IPS DF 6.9 (cell line): ENCODE measurements around the gene LTBP1.

Experiments used
- DNase-seq: peaks from one replicate; pipeline ENCODE4 v3.0.0-alpha.2; 2013; ENCODE audit warnings: low read depth, low spot score
- H3K27ac ChIP-seq: one replicate; pipeline ENCODE4 v1.5.1; 2013; ENCODE audit warnings: low read length, control low read depth
- H3K27me3 ChIP-seq: 2 replicates; pipeline ENCODE4 v1.6.1; 2013; ENCODE audit warnings: mild to moderate bottlenecking, low read length; ENCODE audit not compliant: control insufficient read depth, insufficient read depth
- H3K36me3 ChIP-seq: 2 replicates; pipeline ENCODE4 v1.6.1; 2013; ENCODE audit warnings: low read length; ENCODE audit not compliant: control insufficient read depth, insufficient read depth
- H3K4me1 ChIP-seq: 2 replicates; pipeline ENCODE4 v1.6.1; 2013; ENCODE audit warnings: low read length; ENCODE audit not compliant: control insufficient read depth, insufficient read depth
- H3K4me3 ChIP-seq: 2 replicates; pipeline ENCODE4 v1.5.1; 2013; ENCODE audit warnings: mild to moderate bottlenecking, low read length
- H3K9me3 ChIP-seq: 2 replicates; pipeline ENCODE4 v1.6.1; 2013; ENCODE audit warnings: low read length, inconsistent platforms; ENCODE audit not compliant: control insufficient read depth, insufficient read depth
- WGBS: extraction: QIAGEN DNeasy Blood & Tissue Kit; methylation state at CpG from one replicate; pipeline ENCODE4 v1.1.7; 2013; ENCODE audit warnings: mixed read lengths, missing lambda C conversion rate; ENCODE audit not compliant: insufficient read length, insufficient coverage; 5-methylcytosine and 5-hydroxymethylcytosine counted together

Gene LTBP1

GRCh38 chr2:33091541-33092123 lies 144.9 kb downstream of the LTBP1 start:
- H3K4me1 ChIP-seq = no peaks in the 10 kb centered on the region
- H3K27me3 ChIP-seq = no peaks in the 10 kb centered on the region
- no peak overlapping the region for H3K4me3 ChIP-seq
- no peak overlapping the region for H3K27ac ChIP-seq
- DNase-seq = no peak
- WGBS = no CpG with 5 or more reads among the region's 5 CpGs
- no peaks in the 10 kb centered on the region for H3K36me3 ChIP-seq
- no peaks in the 10 kb centered on the region for H3K9me3 ChIP-seq

GRCh38 chr2:33093283-33093993 lies 146.7 kb downstream of the LTBP1 start:
- Histone ChIP-seq H3K9me3 (no peaks in the 10 kb centered on the region), H3K27ac (no peak overlapping the region), H3K36me3 (no peaks in the 10 kb centered on the region), H3K4me3 (no peak overlapping the region), H3K27me3 (no peaks in the 10 kb centered on the region), H3K4me1 (no peaks in the 10 kb centered on the region)
- WGBS = no CpG with 5 or more reads among the region's 6 CpGs
- no peak for DNase-seq

GRCh38 chr2:33094303-33094702 lies 147.6 kb downstream of the LTBP1 start:
- no peak overlapping the region for H3K4me3 ChIP-seq
- no peaks in the 10 kb centered on the region for H3K9me3 ChIP-seq
- no peaks in the 10 kb centered on the region for H3K27me3 ChIP-seq
- H3K27ac ChIP-seq = no peak overlapping the region
- no CpG with 5 or more reads among the region's 1 CpG for WGBS
- H3K4me1 ChIP-seq = no peaks in the 10 kb centered on the region
- no peak for DNase-seq
- no peaks in the 10 kb centered on the region for H3K36me3 ChIP-seq

- Histone ChIP-seq H3K36me3 (no peaks in the 10 kb centered on the region), H3K4me3 (no peak overlapping the region), H3K4me1 (no peaks in the 10 kb centered on the region), H3K9me3 (no peaks in the 10 kb centered on the region), H3K27me3 (no peaks in the 10 kb centered on the region), H3K27ac (no peak overlapping the region)
- no peak for DNase-seq
- no CpG with 5 or more reads among the region's 4 CpGs for WGBS
These were observed 153.2 kb downstream of the LTBP1 start for GRCh38 chr2:33099989-33100388.

GRCh38 chr2:33100921-33101320 lies 154.2 kb downstream of the LTBP1 start:
- Histone ChIP-seq H3K4me3 (no peak overlapping the region), H3K4me1 (no peaks in the 10 kb centered on the region), H3K27ac (no peak overlapping the region), H3K9me3 (no peaks in the 10 kb centered on the region), H3K27me3 (no peaks in the 10 kb centered on the region), H3K36me3 (no peaks in the 10 kb centered on the region)
- no peak for DNase-seq

- no CpG with 5 or more reads among the region's 5 CpGs for WGBS
- Histone ChIP-seq H3K4me3 (no peak overlapping the region), H3K9me3 (no peaks in the 10 kb centered on the region), H3K4me1 (no peaks in the 10 kb centered on the region), H3K36me3 (no peaks in the 10 kb centered on the region), H3K27ac (no peak overlapping the region), H3K27me3 (no peaks in the 10 kb centered on the region)
- no peak for DNase-seq
These were observed 157.4 kb downstream of the LTBP1 start for GRCh38 chr2:33104052-33104623.

GRCh38 chr2:33104726-33105125 lies 158.0 kb downstream of the LTBP1 start:
- Histone ChIP-seq H3K4me1 (no peaks in the 10 kb centered on the region), H3K9me3 (no peaks in the 10 kb centered on the region), H3K36me3 (no peaks in the 10 kb centered on the region), H3K4me3 (no peak overlapping the region), H3K27me3 (no peaks in the 10 kb centered on the region), H3K27ac (no peak overlapping the region)
- WGBS = no CpG with 5 or more reads among the region's 4 CpGs
- DNase-seq = no peak

- no peak for DNase-seq
- no peak overlapping the region for H3K4me3 ChIP-seq
- no peaks in the 10 kb centered on the region for H3K4me1 ChIP-seq
- no peak overlapping the region for H3K27ac ChIP-seq
- no peaks in the 10 kb centered on the region for H3K27me3 ChIP-seq
- no peaks in the 10 kb centered on the region for H3K36me3 ChIP-seq
- no peaks in the 10 kb centered on the region for H3K9me3 ChIP-seq
These were observed 159.4 kb downstream of the LTBP1 start for GRCh38 chr2:33106115-33106514.

GRCh38 chr2:33107690-33108482 lies 161.1 kb downstream of the LTBP1 start:
- Histone ChIP-seq H3K27me3 (no peaks in the 10 kb centered on the region), H3K27ac (no peak overlapping the region), H3K9me3 (no peaks in the 10 kb centered on the region), H3K36me3 (no peaks in the 10 kb centered on the region), H3K4me1 (no peaks in the 10 kb centered on the region), H3K4me3 (no peak overlapping the region)
- DNase-seq = no peak
- no CpG with 5 or more reads among the region's 8 CpGs for WGBS

- no CpG with 5 or more reads among the region's 11 CpGs for WGBS
- H3K4me1 ChIP-seq = no peaks in the 10 kb centered on the region
- H3K27ac ChIP-seq = no peak overlapping the region
- no peaks in the 10 kb centered on the region for H3K9me3 ChIP-seq
- no peaks in the 10 kb centered on the region for H3K27me3 ChIP-seq
- no peaks in the 10 kb centered on the region for H3K36me3 ChIP-seq
- H3K4me3 ChIP-seq = no peak overlapping the region
- no peak for DNase-seq
These were observed 162.0 kb downstream of the LTBP1 start for GRCh38 chr2:33108483-33109443.
